OCI-LY3 (cell line): ENCODE data around the gene SEPTIN14.

Experiments used
- CTCF ChIP-seq: fragments of 200-600, 300-600 bp; sonication (generic); IDR thresholded peaks from 2 replicates; pipeline ENCODE4 v1.5.1; 2014; ENCODE audit warnings: antibody characterized with exemption, low read length, low read depth
- EZH2phosphoT487 ChIP-seq: fragments of 200-600 bp; shearing (Covaris generic); IDR thresholded peaks from 2 replicates; pipeline ENCODE4 v1.6.1; 2018; ENCODE audit warnings: antibody characterized with exemption, mixed run types, low read depth

GRCh38 chr7:55871932-55872485, 9.5 kb upstream of the SEPTIN14 start:
- TF ChIP-seq CTCF (no peak), EZH2phosphoT487 (no peak)
